Ovary (tissue), 9 donors: ENCODE data around the gene CA6. TPM values are rescaled to one million over a fixed set of nuclear protein-coding genes. Genes with fewer than 3 reads are reported as not detected.
"Not testable (repeated sequence)": the region's sequence is repeated elsewhere in the genome, so short reads cannot be mapped to it uniquely, and the experiment has no call there.

Experiments used
- DNase-seq, 5 donors: peaks; one replicate each; pipeline ENCODE4 v3.0.0-alpha.2; 2019 to 2020
- H3K27ac ChIP-seq, 2 donors: fragments of 200-600 bp; one replicate each; pipeline versions ENCODE4 v1.5.1 to v1.8.0; 2019 to 2022
- H3K27me3 ChIP-seq: fragments of 200-600 bp; one replicate; pipeline ENCODE4 v1.8.0; 2022
- H3K36me3 ChIP-seq: fragments of 200-600 bp; sonication (generic); one replicate; pipeline ENCODE4 v1.5.1; 2019
- H3K4me1 ChIP-seq: one replicate; pipeline ENCODE4 v1.8.1; 2013; ENCODE audit warnings: mild to moderate bottlenecking, moderate library complexity; ENCODE audit not compliant: insufficient read depth
- H3K4me3 ChIP-seq: fragments of 200-600 bp; sonication (generic); one replicate; pipeline ENCODE4 v1.5.1; 2017
- H3K9me3 ChIP-seq, 2 donors: fragments of 200-600 bp in 1 of 2; sonication (generic) in 1 of 2; one replicate each; pipeline versions ENCODE4 v1.5.1 to v1.8.1; 2013 to 2019; ENCODE audit warnings: mild to moderate bottlenecking in 1 of 2, moderate library complexity in 1 of 2
- CTCF ChIP-seq, 3 donors: fragments of 450-650 bp in 2 of 3; fragments of 200-600 bp in 1 of 3; IDR thresholded peaks; one replicate each; pipeline versions ENCODE4 v1.5.1 to v1.8.0; 2016 to 2022; ENCODE audit warnings: antibody characterized with exemption in 3 of 3, mild to moderate bottlenecking in 1 of 3
- EP300 ChIP-seq: sonication (generic); formaldehyde crosslinking; IDR thresholded peaks from one replicate; pipeline ENCODE4 v1.6.1; 2017; ENCODE audit warnings: antibody characterized with exemption
- POLR2A ChIP-seq: fragments of 450-650 bp; IDR thresholded peaks from one replicate; pipeline ENCODE4 v1.6.1; 2017; ENCODE audit warnings: antibody characterized with exemption, mild to moderate bottlenecking, moderate library complexity
- WGBS, 3 donors: extraction: QIAGEN DNeasy Blood & Tissue Kit in 1 of 3; methylation state at CpG; one replicate each; pipeline versions ENCODE4 v1.1.5 to v1.1.7; 2013 to 2017; 5-methylcytosine and 5-hydroxymethylcytosine counted together
- intact Hi-C, 4 donors: fragments of 100-400 bp; cut with DNase I; formaldehyde crosslinking; loops; one replicate each; pipeline versions ENCODE4 v1.11.0 to v1.15.1; 2022 to 2023
- polyA plus RNA-seq, 2 donors: library from polyadenylated mRNA; stranded (reverse); fragments of 200-250 nt in 1 of 2; fragments of 350-450 nt in 1 of 2; fragmentation: Illumina TruSeq in 1 of 2; extraction: RNeasy Lipid Tissue Mini Kit (QIAGEN cat#74804) in 1 of 2; gene quantifications; one replicate each; pipeline ENCODE4 v1.2.3, GENCODE V29; 2013 to 2014
- total RNA-seq, 7 donors: library from RNA; depleted of rRNA in 2 of 7; stranded (reverse); fragments of >200 nt in 2 of 7; fragmentation: NEBNext Ultra II Directional in 3 of 7; extraction: Animal tissue kit (Norgen Biotek cat#: 25700) in 3 of 7; gene quantifications; one replicate each; pipeline versions ENCODE4 v1.1.0 to v1.2.4, GENCODE V29; 2016 to 2023
- donor health status: DM: no; HTN: no; CAD: no; lungs with moderate emphysema.
- donor health status: DM: no; HTN: no; CAD: no.
- donor health status: Bipolar disorder and iron deficiency.
- donor health status: DM: yes; HTN: yes; CAD: no.
- donor health status: DM: no; HTN: no; CAD: no.
- donor health status: DM: yes; HTN: yes; CAD: no.

Gene CA6
- total and polyA plus RNA-seq, 9 donors: not detected

- Histone ChIP-seq H3K36me3 (no peaks in the 10 kb centered on the region), H3K4me3 (no peak overlapping the region), H3K4me1 (no peaks in the 10 kb centered on the region), H3K27me3 (no peaks in the 10 kb centered on the region), H3K27ac (no peak overlapping the region), H3K9me3 (no peaks in the 10 kb centered on the region)
- TF ChIP-seq EP300: no peak
- TF ChIP-seq CTCF (IDR thresholded peaks at IDR 0.05): no peak
- no peak for TF ChIP-seq POLR2A
- intact Hi-C loops: loop anchor here in 1 of 4 donors (10.0 kb wide), 1 partner anchor 59 kb away; no protein-coding TSS in a partner anchor
- 88 to 94% (median 93%) methylated on average over 9 of the region's 9 CpGs for WGBS, 3 donors
- no peak for DNase-seq
Measured at GRCh38 chr1:8925960-8926359, 19.7 kb upstream of the CA6 start.

- WGBS, 3 donors: 96 to 97% (median 96%) methylated on average over 12 of the region's 12 CpGs
- TF ChIP-seq POLR2A (no peak), EP300 (no peak), CTCF (IDR thresholded peaks at IDR 0.05) (no peak)
- no peak overlapping the region for H3K4me3 ChIP-seq
- no peaks in the 10 kb centered on the region for H3K9me3 ChIP-seq
- H3K27ac ChIP-seq: no peak overlapping the region
- intact Hi-C loops: loop anchor here in 1 of 4 donors (10.0 kb wide), 1 partner anchor 58 kb away; no protein-coding TSS in a partner anchor
- no peaks in the 10 kb centered on the region for H3K36me3 ChIP-seq
- no peak for DNase-seq
- H3K4me1 ChIP-seq: no peaks in the 10 kb centered on the region
- H3K27me3 ChIP-seq: no peaks in the 10 kb centered on the region
Measured at GRCh38 chr1:8926707-8927694, 18.7 kb upstream of the CA6 start.

- intact Hi-C loops: loop anchor here in 1 of 4 donors (10.0 kb wide), 1 partner anchor 175 kb away; no protein-coding TSS in a partner anchor
- Histone ChIP-seq H3K27me3 (no peaks in the 10 kb centered on the region), H3K9me3 (no peaks in the 10 kb centered on the region), H3K36me3 (no peaks in the 10 kb centered on the region), H3K4me1 (no peaks in the 10 kb centered on the region), H3K4me3 (no peak overlapping the region), H3K27ac (no peak overlapping the region)
- no peak for TF ChIP-seq EP300
- TF ChIP-seq CTCF (IDR thresholded peaks at IDR 0.05): no peak
- WGBS, 3 donors: 22 to 64% (median 40%) methylated on average over 4 of the region's 4 CpGs
- no peak for DNase-seq
Measured at GRCh38 chr1:8930116-8930515, 15.6 kb upstream of the CA6 start.

GRCh38 chr1:8937051-8937450, 8.6 kb upstream of the CA6 start:
- not testable (repeated sequence) for H3K27me3 ChIP-seq, H3K9me3 ChIP-seq, H3K36me3 ChIP-seq, H3K27ac ChIP-seq, DNase-seq, H3K4me1 ChIP-seq, H3K4me3 ChIP-seq
- intact Hi-C loops: loop anchor here in 1 of 4 donors (10.0 kb wide), 1 partner anchor 168 kb away; no protein-coding TSS in a partner anchor
- WGBS, 3 donors: 81 to 88% (median 86%) methylated on average over 7 of the region's 7 CpGs

- H3K4me1 ChIP-seq: no peaks in the 10 kb centered on the region
- no peaks in the 10 kb centered on the region for H3K27me3 ChIP-seq
- no peaks in the 10 kb centered on the region for H3K9me3 ChIP-seq
- 44 to 78% (median 78%) methylated on average over 4 of the region's 4 CpGs for WGBS, 3 donors
- TF ChIP-seq EP300 (no peak), POLR2A (no peak), CTCF (IDR thresholded peaks at IDR 0.05) (no peak)
- H3K27ac ChIP-seq: peak overlapping the region in 1 of 2 donors; percentile 38
- no peaks in the 10 kb centered on the region for H3K36me3 ChIP-seq
- H3K4me3 ChIP-seq: no peak overlapping the region
- DNase-seq: no peak
- intact Hi-C loops: loop anchor here in 1 of 4 donors (10.0 kb wide), 1 partner anchor 167 kb away; no protein-coding TSS in a partner anchor
Measured at GRCh38 chr1:8937701-8938100, 8.0 kb upstream of the CA6 start.
